ENCODE measurements around the gene NUP214.
A peak's percentile ranks its signal among the peaks of the same experiment; 100 is the strongest.

Gene NUP214

GRCh38 chr9:131091352-131091992, 33.9 kb upstream of the NUP214 start:
- POLR2A ChIA-PET: interaction anchor here (0.6 to 1.1 kb wide), 2 partner anchors 34 to 380 kb away, joined by 3 read pairs; partner anchors contain the start of gene NUP214
- TF ChIP-seq ZNF704 (tag by site-specific recombination; IDR thresholded peaks at IDR 0.05) (no peak), PBX3 (CRISPR knock-in tag; IDR thresholded peaks at IDR 0.05) (no peak), ZIC2 (tag by site-specific recombination; IDR thresholded peaks at IDR 0.05) (peak; percentile 89), ZNF707 (tag by site-specific recombination; IDR thresholded peaks at IDR 0.05) (no peak), MEIS1 (CRISPR knock-in tag; IDR thresholded peaks at IDR 0.05; ENCODE audit: borderline replicate concordance) (no peak), HOXA7 (CRISPR knock-in tag; IDR thresholded peaks at IDR 0.05; ENCODE audit: borderline replicate concordance) (no peak)
- Histone ChIP-seq H3K4me3 (ENCODE audit: low read depth, low read length) (no peak overlapping the region), H3K27ac (ENCODE audit: extremely low read depth, low read depth, low read length) (no peak overlapping the region), H3K36me3 (ENCODE audit: control insufficient read depth in 2 of 2, insufficient read depth in 1 of 2, low read length in 2 of 2) (no peaks in the 10 kb centered on the region), H3K9me3 (ENCODE audit: control insufficient read depth, insufficient read depth, low read depth, low read length) (no peaks in the 10 kb centered on the region), H3K4me1 (ENCODE audit: control insufficient read depth, insufficient read depth, low read length) (no peaks in the 10 kb centered on the region)
- CTCF ChIA-PET: interaction anchor here (0.7 kb wide), 1 partner anchor 245 kb away, joined by 3 read pairs; no protein-coding TSS in a partner anchor

GRCh38 chr9:131092030-131092429, 33.4 kb upstream of the NUP214 start:
- Histone ChIP-seq H3K4me1 (ENCODE audit: control insufficient read depth, insufficient read depth, low read length) (no peaks in the 10 kb centered on the region), H3K27ac (ENCODE audit: extremely low read depth, low read depth, low read length) (no peak overlapping the region), H3K9me3 (ENCODE audit: control insufficient read depth, insufficient read depth, low read depth, low read length) (no peaks in the 10 kb centered on the region), H3K4me3 (ENCODE audit: low read depth, low read length) (no peak overlapping the region), H3K36me3 (ENCODE audit: control insufficient read depth in 2 of 2, insufficient read depth in 1 of 2, low read length in 2 of 2) (no peaks in the 10 kb centered on the region)
- ChIA-PET CTCF (interaction anchor here (0.7 kb wide), 1 partner anchor 245 kb away, joined by 3 read pairs; no protein-coding TSS in a partner anchor), POLR2A (interaction anchor here (1.1 kb wide), 1 partner anchor 33 kb away, joined by 3 read pairs; the partner anchor contains the start of gene NUP214)
- no peak for TF ChIP-seq ZNF510 (tag by site-specific recombination; IDR thresholded peaks at IDR 0.05; ENCODE audit: insufficient replicate concordance)
- no peak for TF ChIP-seq ZBTB44 (tag by site-specific recombination; IDR thresholded peaks at IDR 0.05)
- TF ChIP-seq SCRT1 (tag by site-specific recombination; IDR thresholded peaks at IDR 0.05; ENCODE audit: borderline replicate concordance): no peak
- no peak for TF ChIP-seq PRDM10 (tag by site-specific recombination; IDR thresholded peaks at IDR 0.05)
- no peak for TF ChIP-seq ZNF239 (tag by site-specific recombination; IDR thresholded peaks at IDR 0.05)
- TF ChIP-seq ZNF747 (tag by site-specific recombination; IDR thresholded peaks at IDR 0.05): no peak
- TF ChIP-seq ZNF10 (tag by site-specific recombination; IDR thresholded peaks at IDR 0.05): no peak
- no peak for TF ChIP-seq ZBTB8A (tag by site-specific recombination; IDR thresholded peaks at IDR 0.05)
- TF ChIP-seq ZBTB48 (tag by site-specific recombination; IDR thresholded peaks at IDR 0.05): no peak
- no peak for TF ChIP-seq ZNF362 (tag by site-specific recombination; IDR thresholded peaks at IDR 0.05)
- no peak for TF ChIP-seq PRDM6 (tag by site-specific recombination; IDR thresholded peaks at IDR 0.05)
- TF ChIP-seq HIC1 (tag by site-specific recombination; IDR thresholded peaks at IDR 0.05): no peak
